GM11168 (cell line): ENCODE data around the gene APOBEC3B.
"Not testable (repeated sequence)": the region's sequence is repeated elsewhere in the genome, so short reads cannot be mapped to it uniquely, and the experiment has no call there.

Experiments used
- in situ Hi-C: fragments of 300-500 bp; cut with MboI; formaldehyde crosslinking; loops from one replicate; pipeline ENCODE4 v1.12.0; 2022; ENCODE audit warnings: low sequenced_read_pairs; ENCODE audit not compliant: unreplicated experiment

APOBEC3B gene

DNA sequence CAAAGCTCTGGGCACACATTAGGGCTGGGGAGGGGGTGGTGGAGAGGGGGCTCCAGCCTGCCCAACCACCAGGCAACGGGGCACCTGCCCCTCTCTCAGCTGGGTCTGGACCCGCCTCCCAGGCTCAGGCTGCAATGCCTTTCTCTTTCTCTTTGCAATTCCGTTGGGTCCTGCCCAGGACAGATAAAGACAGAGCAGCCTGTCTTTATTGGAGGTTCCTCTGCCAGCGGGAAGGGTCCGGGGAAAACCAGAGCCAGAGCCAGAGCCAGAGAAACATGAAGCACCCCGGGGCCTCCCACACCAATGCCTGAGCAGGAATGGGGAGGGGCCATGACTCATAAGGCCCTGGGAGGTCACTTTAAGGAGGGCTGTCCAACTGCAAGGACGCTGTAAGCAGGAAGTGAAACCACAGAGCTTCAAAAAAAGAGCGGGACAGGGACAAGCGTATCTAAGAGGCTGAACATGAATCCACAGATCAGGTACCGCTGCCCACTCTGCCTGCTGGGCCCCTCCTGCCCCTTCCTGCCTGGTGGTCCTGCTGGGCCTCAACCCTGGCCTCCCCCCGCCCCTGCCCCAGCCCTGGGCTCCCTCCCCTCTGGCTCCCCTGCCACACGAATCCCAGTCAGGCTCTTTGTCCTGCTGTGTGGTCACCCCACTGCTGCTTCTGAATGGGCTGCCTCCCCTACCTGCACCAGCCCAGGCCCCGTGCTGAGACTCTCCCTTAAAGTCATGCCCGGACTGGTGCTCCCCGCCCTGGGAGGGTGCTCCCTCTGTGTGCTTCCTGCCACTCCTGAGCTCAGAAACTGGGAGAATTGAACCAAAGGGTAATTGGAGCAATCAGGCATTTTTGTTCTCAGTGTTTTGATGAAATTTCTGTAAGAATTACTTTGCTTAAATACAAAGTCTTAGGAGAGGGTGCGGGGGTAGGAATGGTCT is at the start of gene APOBEC3B:
APOBEC3B (plus strand) TSS at position 356 of the 936 bp plus-strand sequence; CDS start at position 463, 107 bp downstream.
- in situ Hi-C loops = no loop called here

DNA sequence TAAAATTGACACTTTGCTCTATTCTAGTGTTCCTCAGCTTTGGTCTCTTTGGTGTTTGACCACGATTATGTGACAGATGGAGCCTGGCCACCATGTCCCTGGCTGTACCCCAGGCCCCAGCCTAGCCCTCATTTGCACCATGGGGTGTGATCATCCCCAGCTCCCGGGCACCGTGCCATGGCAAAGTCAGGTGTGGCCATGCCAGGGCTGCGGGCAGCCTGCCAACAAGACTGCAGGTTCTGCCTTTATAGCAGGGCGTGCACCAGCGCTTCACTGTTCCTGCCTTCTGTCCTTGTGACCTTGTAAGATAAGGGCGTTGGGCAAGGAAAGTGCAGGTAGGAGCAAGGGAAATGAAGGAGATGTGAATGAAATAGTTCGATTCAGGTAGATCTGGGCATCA is 47.1 kb upstream of the APOBEC3B start:
- in situ Hi-C loops = no loop called here

DNA sequence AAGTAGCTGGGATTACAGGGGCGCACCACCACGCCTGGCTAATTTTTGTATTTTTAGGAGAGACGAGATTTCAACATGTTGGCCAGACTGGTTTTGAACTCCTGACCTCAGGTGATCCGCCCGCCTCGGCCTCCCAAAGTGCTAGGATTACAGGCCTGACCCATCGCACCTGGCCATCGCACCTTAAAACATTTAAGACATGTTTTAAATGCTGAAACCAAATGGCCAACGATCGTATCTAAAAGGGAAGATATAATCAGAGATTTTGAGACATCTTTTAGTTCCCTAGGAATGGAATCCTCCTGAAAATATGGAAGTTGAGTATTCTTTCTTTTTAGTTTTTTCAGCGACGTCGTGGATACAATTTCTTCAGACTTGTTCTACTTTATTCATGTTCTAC is 46.5 kb upstream of the APOBEC3B start:
- in situ Hi-C loops = no loop called here

DNA sequence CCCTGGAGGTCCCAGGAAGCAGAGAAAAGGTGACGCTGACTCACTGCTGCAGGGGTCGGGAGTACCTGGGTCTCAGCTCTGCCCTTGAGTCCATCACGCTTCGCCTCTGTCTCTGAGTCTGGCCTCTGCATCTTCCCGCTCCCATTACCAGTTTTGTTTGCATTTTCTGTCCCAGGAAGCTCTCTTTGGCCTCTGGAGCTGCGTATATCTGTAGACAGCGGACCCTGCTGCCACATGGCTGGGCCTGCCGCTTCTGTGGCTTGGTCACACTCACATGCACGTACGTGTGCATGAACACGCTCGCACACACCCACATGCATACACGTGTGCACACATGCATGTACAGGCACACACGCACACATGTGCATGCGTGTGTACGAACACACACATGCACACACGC is 45.6 kb upstream of the APOBEC3B start:
- in situ Hi-C loops = no loop called here

DNA sequence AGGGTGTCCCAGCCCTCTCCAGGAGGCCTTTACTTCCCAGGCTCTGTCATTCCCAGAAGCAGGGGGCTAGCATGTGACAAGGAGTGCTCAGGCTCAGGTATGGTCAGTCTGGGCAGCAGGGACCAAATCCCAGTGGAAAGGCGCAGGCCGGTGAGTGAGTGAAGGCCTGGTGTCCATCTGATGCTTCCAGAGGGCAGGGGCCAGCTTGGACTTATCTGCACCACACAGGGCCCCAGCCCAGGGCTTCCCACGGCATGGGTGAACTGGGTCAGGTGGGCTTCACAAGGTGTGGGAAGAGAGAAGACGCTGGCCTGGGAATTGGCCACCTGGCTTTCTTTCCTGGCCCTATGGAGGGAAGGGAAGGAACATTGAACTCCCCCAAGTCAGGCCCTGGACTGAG is 45.1 kb upstream of the APOBEC3B start:
- in situ Hi-C loops = no loop called here

DNA sequence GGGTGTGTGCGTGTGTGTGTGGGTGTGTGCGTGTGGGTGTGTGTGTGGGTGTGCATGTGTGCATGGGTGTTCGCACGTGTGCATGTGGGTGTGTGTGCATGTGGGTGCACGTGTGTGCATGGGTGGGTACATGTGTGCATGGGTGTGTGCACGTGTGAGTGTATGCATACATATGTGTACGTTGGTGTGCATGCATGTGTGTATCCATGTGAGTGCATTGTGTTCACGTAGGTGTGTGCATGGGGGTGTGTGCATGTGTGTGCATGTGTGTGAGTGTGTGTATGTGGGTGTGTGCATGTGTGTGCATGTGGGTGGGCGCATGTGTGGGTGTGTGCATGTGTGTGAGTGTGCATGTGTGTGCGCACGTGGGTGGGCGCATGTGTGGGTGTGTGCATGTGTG is 44.6 kb upstream of the APOBEC3B start:
- in situ Hi-C loops = no loop called here

DNA sequence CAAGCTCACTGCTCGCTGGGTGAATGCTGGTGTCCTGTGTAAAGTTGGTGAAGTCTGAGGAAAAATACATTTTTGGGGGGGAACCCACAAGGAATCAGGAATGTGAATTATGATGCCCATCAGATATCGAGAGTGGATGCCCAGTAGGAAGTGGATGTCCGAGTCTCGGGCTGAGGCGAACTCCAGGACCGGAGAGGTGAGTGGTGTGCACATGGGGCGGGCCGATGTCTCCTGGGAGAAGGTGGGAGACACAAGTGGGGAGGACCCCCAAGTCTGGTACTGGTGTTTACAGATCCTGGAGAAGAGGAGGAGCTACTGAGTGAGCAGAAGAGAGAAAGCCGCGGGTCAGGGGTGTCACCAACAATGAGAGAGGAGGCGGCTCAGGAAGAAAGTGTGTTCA is 43.9 kb upstream of the APOBEC3B start:
- in situ Hi-C loops = no loop called here

DNA sequence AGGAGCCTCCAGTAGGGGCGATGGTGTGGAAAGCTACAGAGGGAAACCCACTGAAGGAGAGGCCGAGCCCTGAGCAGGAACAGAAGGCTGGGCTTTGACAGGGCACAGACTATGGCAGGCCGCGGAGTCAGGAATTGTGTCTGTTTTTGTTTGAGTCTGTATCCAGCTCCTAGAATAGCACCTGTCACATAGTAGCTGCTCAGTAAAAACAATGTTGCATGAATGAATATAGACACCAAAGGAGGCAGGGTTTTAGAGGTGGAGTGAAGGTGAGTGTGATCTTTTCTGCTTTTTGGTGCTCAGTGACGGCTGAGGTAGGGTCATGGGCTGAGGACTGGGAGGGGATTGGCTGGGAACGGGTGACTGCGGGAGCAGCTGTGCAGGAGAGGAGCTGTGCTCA is 43.2 kb upstream of the APOBEC3B start:
- in situ Hi-C loops = no loop called here

DNA sequence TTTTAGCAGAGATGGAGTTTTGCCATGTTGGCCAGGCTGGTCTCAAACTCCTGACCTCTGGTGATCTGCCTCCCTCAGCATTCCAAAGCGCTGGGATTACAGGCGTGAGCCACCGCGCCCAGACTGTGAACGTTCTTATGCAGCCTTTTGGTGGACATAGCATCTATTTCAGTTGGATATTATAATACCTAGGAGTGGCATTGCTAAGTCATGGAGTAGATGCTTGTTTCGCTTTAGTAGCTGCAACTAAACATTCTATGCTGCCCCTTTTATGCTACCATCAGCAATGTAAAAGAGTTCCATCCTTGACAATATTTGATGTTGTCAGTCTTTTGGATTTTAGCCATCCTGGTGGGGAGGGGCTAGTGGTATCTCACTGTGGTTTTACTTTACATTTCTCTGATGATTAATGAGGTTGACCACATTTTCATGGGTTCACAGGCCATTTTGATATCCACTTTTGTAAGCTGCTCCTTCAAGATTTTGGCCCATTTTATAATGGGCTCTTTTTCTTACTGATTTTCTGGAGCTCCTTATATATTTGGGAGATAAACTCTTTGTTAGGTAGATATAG is 41.2 kb upstream of the APOBEC3B start:
- in situ Hi-C loops = no loop called here

DNA sequence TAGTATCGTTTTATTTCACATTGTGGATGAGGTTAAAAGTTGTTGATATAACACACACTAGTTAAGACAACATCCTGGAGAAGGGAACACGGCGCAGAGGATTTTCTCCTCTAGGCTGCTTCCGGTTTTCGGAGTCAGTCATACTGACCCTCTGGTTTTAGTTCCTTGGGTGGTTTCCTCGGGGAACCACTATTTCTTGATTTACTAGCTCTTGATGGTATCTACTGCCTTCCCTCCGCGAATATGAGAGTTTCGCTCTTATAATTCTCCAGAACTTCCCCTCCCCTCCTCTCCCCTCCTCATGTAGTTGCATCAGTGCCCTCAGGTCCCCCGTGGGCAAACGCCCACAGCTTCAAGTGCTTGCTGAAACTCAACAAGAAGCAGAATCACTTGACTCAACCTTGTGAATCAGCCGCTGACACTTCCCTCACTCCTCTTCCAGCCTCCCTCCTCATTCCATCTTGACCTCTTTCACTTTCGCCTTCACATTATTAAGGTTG is 40.6 kb upstream of the APOBEC3B start:
- in situ Hi-C loops = no loop called here

DNA sequence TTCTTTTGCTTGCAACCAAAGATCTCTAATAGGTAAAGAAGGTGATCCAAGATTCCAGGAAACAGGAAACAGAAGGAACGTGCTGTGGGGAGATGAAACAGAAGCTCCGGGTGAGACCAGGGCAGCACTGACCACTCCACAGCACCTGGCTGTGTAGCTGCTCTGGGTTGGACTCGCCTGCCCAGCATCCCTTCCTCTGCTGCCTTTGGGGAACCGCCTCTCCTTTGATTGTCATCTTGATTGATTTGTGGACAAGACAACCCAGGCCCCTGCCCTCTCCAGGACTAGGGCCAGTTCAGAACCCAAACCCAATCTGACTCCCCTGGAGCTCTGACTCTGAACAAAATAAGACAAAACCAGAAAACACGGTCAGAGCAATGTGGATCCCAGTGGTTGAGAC is 39.4 kb upstream of the APOBEC3B start:
- in situ Hi-C loops = no loop called here

DNA sequence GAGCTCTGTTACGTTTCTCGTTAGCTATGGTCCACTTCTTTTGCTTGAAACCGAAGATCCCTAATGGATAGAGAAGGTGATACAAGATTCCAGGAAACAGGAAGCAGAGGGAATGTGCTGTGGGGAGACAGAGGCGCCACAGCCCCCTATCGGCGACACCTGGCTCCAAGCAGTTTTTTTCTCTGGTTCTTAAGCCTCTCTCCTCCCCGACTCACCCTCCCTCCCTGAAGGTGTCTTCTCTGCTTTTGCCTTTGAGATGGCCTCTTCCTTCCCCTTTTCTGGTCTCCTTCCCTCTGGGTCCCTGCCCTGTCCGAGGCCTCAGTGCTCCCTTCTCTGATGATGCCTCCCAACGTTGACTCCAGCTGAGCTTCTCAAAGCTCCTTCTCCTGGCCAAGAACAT is 38.9 kb upstream of the APOBEC3B start:
- in situ Hi-C loops = no loop called here

DNA sequence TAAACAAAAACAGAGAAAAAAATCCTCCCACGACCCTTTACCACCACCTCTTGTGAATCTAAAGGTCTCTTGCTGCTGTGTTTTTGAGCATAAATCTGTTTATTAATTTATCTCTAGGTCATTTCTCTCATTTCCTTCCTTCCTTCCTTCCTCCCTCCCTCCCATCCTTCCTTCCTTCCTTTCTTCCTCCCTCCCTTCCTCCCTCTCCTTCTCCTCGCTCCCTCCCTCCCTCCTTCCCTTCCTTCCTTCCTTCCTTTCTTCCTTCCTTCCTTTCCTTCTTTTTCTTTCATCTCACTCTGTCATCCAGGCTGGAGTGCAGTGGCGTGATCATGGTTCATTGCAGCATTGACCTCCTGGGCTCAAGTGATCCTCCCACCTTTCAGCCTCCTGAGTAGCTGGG is 38.3 kb upstream of the APOBEC3B start:
- in situ Hi-C loops = no loop called here

DNA sequence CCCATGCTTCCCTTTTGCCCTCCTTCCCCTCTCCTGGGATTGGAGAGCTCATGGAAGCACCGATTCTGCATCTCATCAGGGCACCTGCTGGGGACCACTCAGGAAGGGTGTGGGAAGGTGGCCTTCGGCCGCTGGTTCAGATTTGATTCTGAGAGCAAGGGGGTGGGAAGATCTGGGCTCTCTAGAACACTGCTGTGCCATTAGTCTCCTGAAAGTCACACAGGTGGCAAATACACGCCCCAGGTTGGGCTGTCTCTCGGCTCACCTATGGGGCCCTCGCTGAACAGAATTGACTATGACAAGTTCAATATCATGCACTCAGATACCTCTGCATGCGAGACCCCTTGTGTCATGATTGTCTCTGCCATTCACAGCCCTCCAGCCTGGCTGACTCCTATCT is 37.5 kb upstream of the APOBEC3B start:
- in situ Hi-C loops = no loop called here

DNA sequence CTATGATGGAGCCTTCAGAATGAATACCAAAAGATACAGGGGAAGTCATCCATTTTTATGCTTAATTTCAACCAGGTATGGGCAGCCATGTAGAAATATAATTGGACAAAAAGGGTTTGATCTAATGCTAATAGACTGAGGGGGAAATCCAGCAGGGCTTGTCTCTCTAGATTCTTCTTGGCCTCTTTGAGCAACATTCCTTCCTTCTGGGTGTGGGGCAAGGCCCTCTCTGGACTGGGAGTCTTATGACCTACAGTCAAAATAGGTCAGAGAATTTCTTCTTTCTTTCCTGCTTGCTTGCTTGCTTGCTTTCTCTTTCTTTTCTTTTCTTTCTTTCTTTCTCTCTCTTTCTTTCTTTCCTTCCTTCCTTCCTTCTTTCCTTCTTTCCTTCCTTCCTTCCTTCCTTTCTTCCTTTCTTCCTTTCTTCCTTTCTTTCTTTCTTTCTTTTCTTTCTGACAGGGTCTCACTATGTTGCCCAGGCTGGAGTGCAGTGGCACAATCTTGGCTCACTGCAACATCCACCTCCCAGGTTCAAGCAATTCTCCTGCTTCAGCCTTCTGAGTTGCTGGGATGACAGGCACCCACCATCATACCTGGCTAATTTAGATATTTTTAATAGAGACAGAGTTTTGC is 36.3 kb upstream of the APOBEC3B start:
- in situ Hi-C loops = not testable (repeated sequence)

DNA sequence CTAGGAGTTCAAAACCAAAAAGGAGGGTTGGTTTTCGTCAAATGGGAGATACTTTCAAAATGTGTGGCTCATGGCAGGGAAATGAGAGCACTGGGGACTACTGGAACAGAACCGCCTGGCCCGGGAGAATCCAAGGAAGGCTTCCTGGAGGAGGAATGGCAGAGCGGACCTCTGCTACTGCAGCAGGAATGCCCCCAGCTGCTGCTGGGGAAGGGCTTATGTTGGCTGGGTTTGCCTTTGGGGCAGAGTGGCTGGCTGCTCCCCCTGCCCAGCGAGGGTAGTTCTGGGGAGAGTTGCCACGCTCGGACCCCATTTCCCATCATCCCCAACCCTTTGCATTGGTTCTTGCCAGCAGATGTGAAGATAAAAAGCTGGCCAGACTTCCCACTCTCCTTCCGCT is 35.4 kb upstream of the APOBEC3B start:
- in situ Hi-C loops = no loop called here

DNA sequence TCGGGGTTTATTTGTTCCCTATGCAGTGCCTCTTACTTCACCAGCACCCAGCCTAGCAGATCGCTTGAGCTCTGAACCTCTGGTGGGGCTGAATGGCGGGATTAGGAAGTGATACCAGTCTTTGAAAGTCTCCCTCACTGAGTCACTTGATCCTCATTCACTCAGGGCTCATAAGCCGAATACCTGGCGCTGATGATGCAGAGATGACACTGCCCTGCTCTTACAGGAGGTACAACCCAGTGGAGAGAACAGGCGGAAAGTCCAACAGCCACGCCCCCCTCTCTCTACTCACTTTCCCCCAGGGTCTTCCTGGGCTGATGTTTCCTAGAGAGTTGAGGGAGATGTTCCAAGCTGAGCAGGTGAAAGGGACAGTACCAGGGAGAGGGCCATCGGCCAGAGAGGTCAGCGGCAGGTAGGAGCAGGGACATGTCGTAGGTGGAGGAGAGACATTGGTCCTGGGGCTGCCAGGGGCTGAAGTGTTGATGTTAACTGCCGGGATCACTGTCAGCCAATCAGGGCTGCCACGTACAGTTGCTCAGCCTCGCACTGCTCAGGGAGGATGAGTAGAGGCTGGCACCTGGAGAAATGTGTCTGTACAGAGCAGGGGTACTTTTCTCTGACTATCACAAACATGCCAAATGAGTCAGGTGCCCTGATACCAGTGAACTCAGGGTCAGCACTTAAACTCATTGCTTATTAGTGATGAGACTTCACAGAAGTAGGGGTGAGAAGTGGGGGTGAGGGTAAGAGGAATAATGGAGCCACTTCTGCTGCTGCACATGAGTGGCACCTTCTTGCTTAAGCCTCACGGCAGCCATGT is 34.6 kb upstream of the APOBEC3B start:
- in situ Hi-C loops = no loop called here

DNA sequence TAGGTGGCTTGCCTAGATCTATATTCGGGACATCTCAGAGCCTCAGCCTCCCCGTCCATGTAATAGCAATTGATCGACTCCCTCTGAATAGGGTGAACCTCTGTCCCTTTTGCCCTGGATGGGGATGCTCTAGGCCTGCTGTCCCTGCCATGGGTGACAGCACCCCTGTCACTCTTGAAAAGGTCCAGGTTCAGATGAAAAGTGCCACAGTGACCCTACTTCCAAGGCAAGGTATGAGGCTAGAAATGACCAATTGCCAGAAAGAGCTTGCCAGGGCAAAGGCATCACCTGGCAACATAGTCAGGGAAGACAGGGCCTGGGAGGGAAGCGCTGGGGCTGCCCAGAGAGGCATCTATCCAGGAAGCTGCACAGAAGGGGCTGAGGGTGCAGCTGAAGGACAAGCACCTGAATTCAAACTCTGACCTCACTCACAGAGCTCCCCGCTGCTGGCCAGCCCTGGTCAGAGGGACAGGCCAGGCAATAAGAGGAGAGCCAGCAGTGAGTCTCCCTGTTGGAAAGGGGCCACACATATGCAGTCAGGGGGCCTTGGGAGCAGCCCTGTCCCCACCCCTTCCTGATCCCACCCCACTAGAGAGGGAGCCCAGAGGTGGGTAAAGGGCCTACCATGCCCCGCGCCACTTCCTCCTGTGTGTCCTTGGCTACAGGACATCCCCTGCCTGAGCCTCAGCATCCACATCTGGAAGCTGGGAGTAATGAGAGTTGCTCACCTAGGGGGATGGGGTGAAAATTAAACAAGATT is 33.8 kb upstream of the APOBEC3B start:
- in situ Hi-C loops = no loop called here

DNA sequence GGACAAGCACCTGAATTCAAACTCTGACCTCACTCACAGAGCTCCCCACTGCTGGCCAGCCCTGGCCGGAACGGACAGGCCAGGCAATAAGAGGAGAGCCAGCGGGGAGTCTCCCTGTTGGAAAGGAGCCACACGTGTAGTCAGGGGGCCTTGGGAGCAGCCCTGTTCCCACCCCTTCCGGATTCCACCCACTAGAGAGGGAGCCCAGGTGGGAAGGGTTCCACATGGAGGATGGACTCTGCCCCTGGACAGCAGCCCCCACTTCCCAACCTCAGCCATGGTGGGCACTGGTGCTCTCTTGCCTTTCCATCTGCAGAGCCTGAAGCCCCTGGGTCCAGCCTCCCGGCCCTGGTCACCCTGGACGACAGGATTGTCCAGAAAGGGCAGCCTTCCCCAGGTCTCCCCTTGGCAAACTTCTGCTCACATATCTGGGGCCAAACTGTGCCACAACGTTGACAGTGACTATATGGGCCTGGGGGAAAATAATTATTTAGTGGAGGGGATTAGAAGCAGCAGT is 32.2 kb upstream of the APOBEC3B start:
- in situ Hi-C loops = no loop called here
